HCT116 (cell line): ENCODE measurements around the gene PLD1. TPM values are rescaled to one million over a fixed set of nuclear protein-coding genes. Genes with fewer than 3 reads are reported as not detected.
"Not testable (repeated sequence)": the region's sequence is repeated elsewhere in the genome, so short reads cannot be mapped to it uniquely, and the experiment has no call there.

Experiments
- ATAC-seq: fragments of 200-7000 bp; cut with Tn5 transposase; 2 replicates; pipeline ENCODE4 v1.9.1; 2020; ENCODE audit warnings: mild to moderate bottlenecking, moderate library complexity
- BruUV-seq: library from RNA; stranded (reverse); fragments of 400-500 nt; replicated peaks from 2 replicates; lab custom pipeline; 2021; lab: Mats Ljungman, UMichigan
- CTCF ChIA-PET: fragments of 300-600 bp; sonication (Branson Sonifier 250); formaldehyde crosslinking; loops from one replicate; lab custom pipeline; 2021; ENCODE audit warnings: antibody characterized with exemption; lab: Charles Lee
- POLR2A ChIA-PET: fragments of 300-600, 350-600 bp; sonication (Branson Sonifier 250); formaldehyde crosslinking; loops from one replicate; lab custom pipeline; 2021; ENCODE audit warnings: antibody characterized with exemption; lab: Charles Lee
- RAD21 ChIA-PET, 2 experiments: fragments of 300-600 bp; sonication (Branson Sonifier 250); formaldehyde crosslinking; loops; one replicate each; lab custom pipeline; 2023; ENCODE audit warnings: low total read pairs in 2 of 2; ENCODE audit not compliant: uncharacterized antibody in 2 of 2, unreplicated experiment in 2 of 2, low non-redundant PET in 1 of 2; lab: Charles Lee
- DNase-seq: peaks from one replicate; pipeline ENCODE4 v3.0.0-alpha.2; 2010; ENCODE audit warnings: low read depth, low spot score
- H2AFZ ChIP-seq: fragments of 200-600 bp; shearing (Covaris generic), sonication (generic); 2 replicates; pipeline ENCODE4 v1.6.1; 2017; ENCODE audit warnings: low read depth, mixed run types, mixed read lengths, antibody characterized with exemption, low read length; ENCODE audit not compliant: poor library complexity, severe bottlenecking
- H3K27ac ChIP-seq: 2 replicates; pipeline ENCODE4 v1.5.1; 2012; ENCODE audit warnings: low read depth, low read length
- H3K27me3 ChIP-seq: fragments of 200-600 bp; sonication (generic); 2 replicates; pipeline ENCODE4 v1.6.1; 2016; ENCODE audit warnings: mixed run types, low read length, mixed read lengths; ENCODE audit not compliant: insufficient read depth
- H3K36me3 ChIP-seq, 2 experiments: fragments of 200-500 bp in 1 of 2; fragments of 200-600 bp in 1 of 2; sonication (Bioruptor generic) in 1 of 2; sonication (generic) in 1 of 2; 2 replicates each; pipeline versions ENCODE4 v1.5.1 to v1.6.1; 2014 to 2016; ENCODE audit warnings: low read length in 2 of 2, inconsistent platforms in 1 of 2, mixed read lengths in 1 of 2, mixed run types in 1 of 2; ENCODE audit not compliant: insufficient read depth in 2 of 2, control insufficient read depth in 1 of 2
- H3K4me1 ChIP-seq, 2 experiments: fragments of 200-600 bp in 1 of 2; sonication (generic) in 1 of 2; 2 replicates each; pipeline versions ENCODE4 v1.5.1 to v1.6.1; 2012 to 2017; ENCODE audit warnings: low read length in 2 of 2, inconsistent platforms in 1 of 2, mild to moderate bottlenecking in 1 of 2, mixed read lengths in 1 of 2, mixed run types in 1 of 2, moderate library complexity in 1 of 2; ENCODE audit not compliant: insufficient read depth in 2 of 2, control insufficient read depth in 1 of 2
- H3K4me2 ChIP-seq: fragments of 200-600 bp; sonication (generic); 2 replicates; pipeline ENCODE4 v1.6.1; 2017; ENCODE audit warnings: mixed run types, low read length, mixed read lengths
- H3K4me3 ChIP-seq, 2 experiments: fragments of 200-600 bp in 1 of 2; sonication (generic) in 1 of 2; replicated peaks in 1 of 2; 2 replicates each; pipeline ENCODE4 v1.5.1; 2011 to 2016; ENCODE audit warnings: low read length in 2 of 2, control low read depth in 1 of 2, low read depth in 1 of 2, mild to moderate bottlenecking in 1 of 2, mixed read lengths in 1 of 2, mixed run types in 1 of 2
- H3K79me2 ChIP-seq: fragments of 200-600 bp; sonication (generic); 2 replicates; pipeline ENCODE4 v1.6.1; 2017; ENCODE audit warnings: mild to moderate bottlenecking, mixed run types, low read length, moderate library complexity, mixed read lengths; ENCODE audit not compliant: insufficient read depth
- H3K9ac ChIP-seq: fragments of 200-600 bp; sonication (generic); 2 replicates; pipeline ENCODE4 v1.6.1; 2016; ENCODE audit warnings: low read length, mixed read lengths
- H3K9me2 ChIP-seq: fragments of 200-600 bp; sonication (generic), shearing (Covaris generic); 2 replicates; pipeline ENCODE4 v1.6.1; 2017; ENCODE audit warnings: mixed run types, mild to moderate bottlenecking, moderate library complexity; ENCODE audit not compliant: insufficient read depth
- H3K9me3 ChIP-seq, 2 experiments: fragments of 200-500 bp in 1 of 2; fragments of 200-600 bp in 1 of 2; sonication (Bioruptor generic) in 1 of 2; sonication (generic) in 1 of 2; 2 replicates each; pipeline ENCODE4 v1.6.1; 2014 to 2017; ENCODE audit warnings: low read length in 2 of 2, mixed read lengths in 2 of 2, inconsistent platforms in 1 of 2, low read depth in 1 of 2, mild to moderate bottlenecking in 1 of 2, mixed run types in 1 of 2, moderate library complexity in 1 of 2; ENCODE audit not compliant: control insufficient read depth in 1 of 2, insufficient read depth in 1 of 2
- H4K20me1 ChIP-seq: fragments of 200-600 bp; sonication (generic), shearing (Covaris generic); 2 replicates; pipeline ENCODE4 v1.6.1; 2017; ENCODE audit warnings: mixed run types, mild to moderate bottlenecking, moderate library complexity; ENCODE audit not compliant: insufficient read depth
- CBX3 ChIP-seq: IDR thresholded peaks from 2 replicates; pipeline ENCODE4 v1.6.1; 2012; ENCODE audit warnings: low read depth
- CEBPB ChIP-seq: IDR thresholded peaks from 2 replicates; pipeline ENCODE4 v1.6.1; 2012; ENCODE audit warnings: low read depth
- ELF1 ChIP-seq: IDR thresholded peaks from 2 replicates; pipeline ENCODE4 v1.6.1; 2012; ENCODE audit warnings: low read depth, borderline replicate concordance
- EZH2 ChIP-seq: fragments of 200-600 bp; sonication (generic); IDR thresholded peaks from 2 replicates; pipeline ENCODE4 v1.6.1; 2017; ENCODE audit warnings: antibody characterized with exemption, mixed run types
- EZH2phosphoT487 ChIP-seq: fragments of 200-600 bp; IDR thresholded peaks from 2 replicates; pipeline ENCODE4 v1.6.1; 2018; ENCODE audit warnings: antibody characterized with exemption, borderline replicate concordance
- FOSL1 ChIP-seq: IDR thresholded peaks from 2 replicates; pipeline ENCODE4 v1.6.1; 2012; ENCODE audit warnings: low read depth
- RAD21 ChIP-seq: IDR thresholded peaks from 2 replicates; pipeline ENCODE4 v1.6.1; 2012; ENCODE audit warnings: low read depth, mild to moderate bottlenecking
- SIN3A ChIP-seq: IDR thresholded peaks from 2 replicates; pipeline ENCODE4 v1.6.1; 2012; ENCODE audit warnings: low read depth
- SP1 ChIP-seq: IDR thresholded peaks from 2 replicates; pipeline ENCODE4 v1.6.1; 2012; ENCODE audit warnings: low read depth
- SRF ChIP-seq: IDR thresholded peaks from 2 replicates; pipeline ENCODE4 v1.6.1; 2012; ENCODE audit warnings: low read depth
- ZFX ChIP-seq: fragments of 450-650 bp; IDR thresholded peaks from 2 replicates; pipeline ENCODE4 v1.6.1; 2017
- intact Hi-C: fragments of 100-400 bp; cut with micrococcal nuclease; formaldehyde crosslinking; loops from 2 replicates; pipeline ENCODE4 v1.10.0; 2022
- total RNA-seq: library from RNA; stranded (reverse); gene quantifications from one replicate; pipeline ENCODE4 v1.2.1, GENCODE V29; 2021; ENCODE audit not compliant: unreplicated experiment
- TF ChIP-seq, protein P1 (sequence below): IDR thresholded peaks from 2 replicates; pipeline ENCODE4 v1.6.1; 2011; ENCODE audit warnings: mild to moderate bottlenecking, low read length, moderate library complexity; ENCODE audit not compliant: insufficient replicate concordance; ENCODE audit errors: extremely low read depth
- TF ChIP-seq, protein P2 (sequence below), 3 experiments: fragments of 200-600 bp in 1 of 3; sonication (generic) in 1 of 3; IDR thresholded peaks in 2 of 3; conservative IDR thresholded peaks in 1 of 3; 2 replicates each; pipeline ENCODE4 v1.5.1; 2012 to 2017; ENCODE audit warnings: low read depth in 2 of 3, low read length in 2 of 3, antibody characterized with exemption in 1 of 3, borderline replicate concordance in 1 of 3, control low read depth in 1 of 3, mild to moderate bottlenecking in 1 of 3, mixed read lengths in 1 of 3, mixed run types in 1 of 3, moderate library complexity in 1 of 3; ENCODE audit not compliant: insufficient read depth in 1 of 3

The PLD1 gene
- total RNA-seq, 1 experiment from 2014 or later, result 8.4 TPM

- TF ChIP-seq ELF1 (no peak), ZFX (no peak), EZH2 (no peak), SRF (no peak), FOSL1 (no peak), RAD21 (no peak), CBX3 (no peak), SP1 (no peak)
- TF ChIP-seq, all 23 proteins: peak for 0
These were observed 177.5 kb downstream of the PLD1 start (continued) for GRCh38 chr3:171632766-171633165.

GRCh38 chr3:171626799-171627198 lies 183.5 kb downstream of the PLD1 start:
- H3K4me3 ChIP-seq, ATAC-seq, CTCF ChIA-PET, H3K4me1 ChIP-seq, H2AFZ ChIP-seq, intact Hi-C loops, POLR2A ChIA-PET, H3K27me3 ChIP-seq, H3K36me3 ChIP-seq, H3K27ac ChIP-seq, H3K79me2 ChIP-seq, H3K9ac ChIP-seq, H3K9me2 ChIP-seq, H3K4me2 ChIP-seq, RAD21 ChIA-PET, BruUV-seq, H4K20me1 ChIP-seq, H3K9me3 ChIP-seq, DNase-seq: not testable (repeated sequence)

- TF ChIP-seq ZFX (no peak), EZH2phosphoT487 (no peak), RAD21 (no peak), SRF (no peak), SIN3A (no peak), FOSL1 (no peak), CEBPB (no peak)
- TF ChIP-seq, protein P1, sequence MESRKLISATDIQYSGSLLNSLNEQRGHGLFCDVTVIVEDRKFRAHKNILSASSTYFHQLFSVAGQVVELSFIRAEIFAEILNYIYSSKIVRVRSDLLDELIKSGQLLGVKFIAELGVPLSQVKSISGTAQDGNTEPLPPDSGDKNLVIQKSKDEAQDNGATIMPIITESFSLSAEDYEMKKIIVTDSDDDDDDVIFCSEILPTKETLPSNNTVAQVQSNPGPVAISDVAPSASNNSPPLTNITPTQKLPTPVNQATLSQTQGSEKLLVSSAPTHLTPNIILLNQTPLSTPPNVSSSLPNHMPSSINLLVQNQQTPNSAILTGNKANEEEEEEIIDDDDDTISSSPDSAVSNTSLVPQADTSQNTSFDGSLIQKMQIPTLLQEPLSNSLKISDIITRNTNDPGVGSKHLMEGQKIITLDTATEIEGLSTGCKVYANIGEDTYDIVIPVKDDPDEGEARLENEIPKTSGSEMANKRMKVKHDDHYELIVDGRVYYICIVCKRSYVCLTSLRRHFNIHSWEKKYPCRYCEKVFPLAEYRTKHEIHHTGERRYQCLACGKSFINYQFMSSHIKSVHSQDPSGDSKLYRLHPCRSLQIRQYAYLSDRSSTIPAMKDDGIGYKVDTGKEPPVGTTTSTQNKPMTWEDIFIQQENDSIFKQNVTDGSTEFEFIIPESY, result no peak
- TF ChIP-seq, protein P2, sequence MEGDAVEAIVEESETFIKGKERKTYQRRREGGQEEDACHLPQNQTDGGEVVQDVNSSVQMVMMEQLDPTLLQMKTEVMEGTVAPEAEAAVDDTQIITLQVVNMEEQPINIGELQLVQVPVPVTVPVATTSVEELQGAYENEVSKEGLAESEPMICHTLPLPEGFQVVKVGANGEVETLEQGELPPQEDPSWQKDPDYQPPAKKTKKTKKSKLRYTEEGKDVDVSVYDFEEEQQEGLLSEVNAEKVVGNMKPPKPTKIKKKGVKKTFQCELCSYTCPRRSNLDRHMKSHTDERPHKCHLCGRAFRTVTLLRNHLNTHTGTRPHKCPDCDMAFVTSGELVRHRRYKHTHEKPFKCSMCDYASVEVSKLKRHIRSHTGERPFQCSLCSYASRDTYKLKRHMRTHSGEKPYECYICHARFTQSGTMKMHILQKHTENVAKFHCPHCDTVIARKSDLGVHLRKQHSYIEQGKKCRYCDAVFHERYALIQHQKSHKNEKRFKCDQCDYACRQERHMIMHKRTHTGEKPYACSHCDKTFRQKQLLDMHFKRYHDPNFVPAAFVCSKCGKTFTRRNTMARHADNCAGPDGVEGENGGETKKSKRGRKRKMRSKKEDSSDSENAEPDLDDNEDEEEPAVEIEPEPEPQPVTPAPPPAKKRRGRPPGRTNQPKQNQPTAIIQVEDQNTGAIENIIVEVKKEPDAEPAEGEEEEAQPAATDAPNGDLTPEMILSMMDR (IDR thresholded peaks at IDR 0.05 in 2 of 3, conservative IDR thresholded peaks at IDR 0.05 in 1 of 3; ENCODE audit: borderline replicate concordance in 1 of 3, insufficient read depth in 1 of 3, low read depth in 2 of 3, low read length in 2 of 3), result no peak
- intact Hi-C loops, result no loop called here
- Histone ChIP-seq H3K27ac (no peak overlapping the region), H3K79me2 (no peaks in the 10 kb centered on the region), H3K9ac (no peak overlapping the region), H2AFZ (no peak overlapping the region), H3K4me2 (no peak overlapping the region), H3K4me3 (no peak overlapping the region), H4K20me1 (no peaks in the 10 kb centered on the region), H3K9me2 (no peaks in the 10 kb centered on the region), H3K36me3 (no peaks in the 10 kb centered on the region), H3K9me3 (no peaks in the 10 kb centered on the region), H3K4me1 (peaks cover 0 to 8% of the 10 kb centered on the region in 2 experiments; a peak in 1 of 4 replicates), H3K27me3 (no peaks in the 10 kb centered on the region)
- POLR2A ChIA-PET, result no interaction called here
- BruUV-seq, result no TSS peak
- DNase-seq (no peak), ATAC-seq (no peak)
- CTCF ChIA-PET, result no interaction called here
- RAD21 ChIA-PET, result no interaction called here
These were observed 188.2 kb downstream of the PLD1 start for GRCh38 chr3:171622126-171622525.
